Common myeloid progenitor, CD34-positive (primary cell): ENCODE measurements around the gene MEG3.
"Not testable (repeated sequence)": the region's sequence is repeated elsewhere in the genome, so short reads cannot be mapped to it uniquely, and the experiment has no call there.

Source experiments
- CTCF ChIA-PET: fragments of 350-600 bp; sonication (Branson Sonifier 250); formaldehyde crosslinking; loops from one replicate; lab custom pipeline; 2021; ENCODE audit warnings: antibody characterized with exemption; lab: Charles Lee
- POLR2A ChIA-PET: fragments of 350-600 bp; sonication (Branson Sonifier 250); formaldehyde crosslinking; loops from one replicate; lab custom pipeline; 2021; ENCODE audit warnings: antibody characterized with exemption; lab: Charles Lee
- DNase-seq, 3 donors: peaks; one replicate each; pipeline versions ENCODE4 v3.0.0 to v3.0.0-alpha.2; 2013
- H3K27ac ChIP-seq, 2 experiments: 1 replicate in 1 of 2; 2 replicates in 1 of 2; pipeline ENCODE4 v1.7.0; 2013; ENCODE audit warnings: inconsistent platforms in 2 of 2, low read length in 2 of 2, mild to moderate bottlenecking in 2 of 2, low read depth in 1 of 2, moderate library complexity in 1 of 2; ENCODE audit not compliant: severe bottlenecking in 2 of 2, insufficient read depth in 1 of 2, poor library complexity in 1 of 2
- H3K27me3 ChIP-seq, 5 experiments: replicated peaks in 2 of 5; 1 replicate in 3 of 5; 2 replicates in 2 of 5; pipeline versions ENCODE4 v1.6.1 to v1.7.0; 2013; ENCODE audit warnings: low read length in 4 of 5, mild to moderate bottlenecking in 2 of 5, moderate library complexity in 2 of 5, inconsistent platforms in 1 of 5; ENCODE audit not compliant: insufficient read depth in 5 of 5, control insufficient read depth in 4 of 5
- H3K36me3 ChIP-seq, 4 experiments: 1 replicate in 2 of 4; 2 replicates in 2 of 4; pipeline versions ENCODE4 v1.6.1 to v1.7.0; 2013; ENCODE audit warnings: low read length in 3 of 4, control low read depth in 1 of 4, mild to moderate bottlenecking in 1 of 4; ENCODE audit not compliant: control insufficient read depth in 4 of 4, insufficient read depth in 4 of 4
- H3K4me1 ChIP-seq, 4 experiments: 1 replicate in 3 of 4; 2 replicates in 1 of 4; pipeline versions ENCODE4 v1.6.1 to v1.7.1; 2013; ENCODE audit warnings: low read length in 3 of 4, mild to moderate bottlenecking in 3 of 4, control low read depth in 1 of 4, inconsistent platforms in 1 of 4, moderate library complexity in 1 of 4; ENCODE audit not compliant: control insufficient read depth in 4 of 4, insufficient read depth in 4 of 4; ENCODE audit errors: control extremely low read depth in 1 of 4
- H3K4me3 ChIP-seq, 7 experiments: 1 replicate in 4 of 7; 2 replicates in 3 of 7; pipeline versions ENCODE4 v1.5.1 to v1.7.0; 2013; ENCODE audit warnings: mild to moderate bottlenecking in 7 of 7, low read length in 6 of 7, moderate library complexity in 6 of 7, inconsistent platforms in 2 of 7, low read depth in 2 of 7, control low read depth in 1 of 7; ENCODE audit not compliant: insufficient read depth in 4 of 7, control insufficient read depth in 1 of 7; ENCODE audit errors: extremely low read depth in 1 of 7
- H3K9me3 ChIP-seq, 5 experiments: 1 replicate in 4 of 5; 2 replicates in 1 of 5; pipeline versions ENCODE4 v1.6.1 to v1.7.1; 2013; ENCODE audit warnings: low read length in 4 of 5, mild to moderate bottlenecking in 2 of 5, inconsistent platforms in 1 of 5, low read depth in 1 of 5, moderate library complexity in 1 of 5; ENCODE audit not compliant: control insufficient read depth in 4 of 5, insufficient read depth in 2 of 5; ENCODE audit errors: control extremely low read depth in 1 of 5
- WGBS: methylation state at CpG from one replicate; pipeline ENCODE4 v1.1.5; 2013; ENCODE audit not compliant: insufficient coverage; 5-methylcytosine and 5-hydroxymethylcytosine counted together

Gene MEG3

DNA sequence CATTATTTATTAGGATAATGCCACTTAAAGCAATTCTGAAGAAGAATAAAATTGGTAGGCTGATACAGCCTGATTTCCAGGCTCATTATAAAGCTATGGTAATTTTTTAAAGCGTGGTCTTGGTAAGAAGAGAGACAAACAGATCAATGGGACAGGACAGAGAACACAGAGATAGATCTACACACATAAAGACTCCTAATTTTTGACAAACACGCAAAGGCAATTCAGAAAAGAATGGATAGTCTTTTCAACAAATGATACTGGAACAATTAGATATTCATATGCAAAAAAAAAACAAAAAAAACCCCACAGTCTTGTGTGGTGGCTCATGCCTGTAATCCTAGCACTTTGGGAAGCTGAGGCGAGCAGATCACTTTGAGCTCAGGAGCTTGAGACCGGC lies 25.9 kb upstream of the MEG3 start:
- Histone ChIP-seq H3K27me3 (no peaks in the 10 kb centered on the region), H3K9me3 (no peaks in the 10 kb centered on the region), H3K36me3 (no peaks in the 10 kb centered on the region), H3K4me3 (no peak overlapping the region), H3K4me1 (no peaks in the 10 kb centered on the region), H3K27ac (no peak overlapping the region)
- ChIA-PET POLR2A (no interaction called here), CTCF (no interaction called here)
- no peak for DNase-seq
- WGBS, result 95% methylated on average over 2 of the region's 4 CpGs

- H3K9me3 ChIP-seq, POLR2A ChIA-PET, H3K4me1 ChIP-seq, H3K27ac ChIP-seq, H3K27me3 ChIP-seq, H3K36me3 ChIP-seq, H3K4me3 ChIP-seq, DNase-seq, CTCF ChIA-PET: not testable (repeated sequence)
- WGBS, result 99% methylated on average over 9 of the region's 9 CpGs
These were observed 24.5 kb upstream of the MEG3 start for GRCh38 chr14:100801433-100801832.

DNA sequence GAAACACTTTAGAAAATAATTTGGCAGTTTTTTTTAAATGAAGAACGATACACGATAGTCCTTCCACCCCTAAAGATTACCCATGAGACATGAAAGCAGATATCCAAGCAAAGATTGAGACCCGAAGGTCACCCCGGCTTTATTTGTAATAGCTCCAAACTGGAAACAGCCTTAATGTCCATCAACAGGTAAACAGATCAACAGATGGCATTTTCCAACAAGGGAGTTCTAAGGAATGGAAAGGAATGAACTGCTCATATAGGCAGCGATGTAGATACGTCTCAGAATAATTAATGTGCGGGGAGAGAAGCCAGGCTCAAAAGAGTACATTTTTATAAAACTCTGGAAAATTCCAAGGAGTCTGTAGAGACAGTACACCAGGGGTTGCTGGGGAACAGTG lies 23.7 kb upstream of the MEG3 start:
- CTCF ChIA-PET, result no interaction called here

GRCh38 chr14:100802766-100803165 lies 23.2 kb upstream of the MEG3 start:
- ChIA-PET POLR2A (no interaction called here), CTCF (interaction anchor here (1.2 kb wide), 1 partner anchor 35 kb away, joined by 3 read pairs; no protein-coding TSS in a partner anchor)
- peaks cover 0 to 6% (median 5%) of the 10 kb centered on the region in 5 experiments for H3K9me3 ChIP-seq
- DNase-seq, result no peak
- no peaks in the 10 kb centered on the region for H3K4me1 ChIP-seq
- 88% methylated on average over 1 of the region's 5 CpGs for WGBS
- no peak overlapping the region for H3K27ac ChIP-seq
- no peak overlapping the region for H3K4me3 ChIP-seq
- H3K27me3 ChIP-seq, result peaks cover 0 to 1% (median 0%) of the 10 kb centered on the region in 5 experiments
- no peaks in the 10 kb centered on the region for H3K36me3 ChIP-seq

More for the DNA sequence above, 23.7 kb upstream of the MEG3 start:
- H3K4me3 ChIP-seq, result no peak overlapping the region
- 94% methylated on average over 5 of the region's 7 CpGs for WGBS
- DNase-seq, result no peak
- no peaks in the 10 kb centered on the region for H3K27me3 ChIP-seq
- no peak overlapping the region for H3K27ac ChIP-seq
- POLR2A ChIA-PET, result no interaction called here
- no peaks in the 10 kb centered on the region for H3K36me3 ChIP-seq
- no peaks in the 10 kb centered on the region for H3K4me1 ChIP-seq
- H3K9me3 ChIP-seq, result no peaks in the 10 kb centered on the region

DNA sequence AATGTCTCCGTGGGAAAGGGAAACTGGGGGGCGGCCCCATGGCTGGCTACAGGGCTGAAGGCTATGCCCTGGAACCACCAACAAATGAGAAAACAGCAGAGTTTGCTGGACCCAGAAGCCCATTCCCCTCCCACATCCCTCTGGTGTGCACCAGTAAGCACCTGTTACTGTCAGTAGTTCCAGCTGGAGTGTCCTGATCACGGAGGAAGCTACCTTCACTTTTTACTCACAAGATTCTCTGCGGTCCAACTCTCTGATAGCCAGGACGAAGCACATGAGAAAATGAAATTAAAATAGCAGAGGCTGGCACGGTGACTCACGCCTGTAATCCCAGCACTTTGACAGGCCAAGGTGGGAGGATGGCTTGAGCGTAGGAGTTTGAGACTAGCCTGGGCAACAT lies 22.7 kb upstream of the MEG3 start:
- DNase-seq, result no peak
- ChIA-PET POLR2A (no interaction called here), CTCF (interaction anchor here (1.2 kb wide), 1 partner anchor 35 kb away, joined by 3 read pairs; no protein-coding TSS in a partner anchor)
- H3K36me3 ChIP-seq, result no peaks in the 10 kb centered on the region
- H3K27ac ChIP-seq, result no peak overlapping the region
- H3K27me3 ChIP-seq, result peaks cover 0 to 2% (median 0%) of the 10 kb centered on the region in 5 experiments
- no peak overlapping the region for H3K4me3 ChIP-seq
- WGBS, result 96% methylated on average over 3 of the region's 8 CpGs
- H3K9me3 ChIP-seq, result peaks cover 0 to 10% (median 10%) of the 10 kb centered on the region in 5 experiments
- no peaks in the 10 kb centered on the region for H3K4me1 ChIP-seq

DNA sequence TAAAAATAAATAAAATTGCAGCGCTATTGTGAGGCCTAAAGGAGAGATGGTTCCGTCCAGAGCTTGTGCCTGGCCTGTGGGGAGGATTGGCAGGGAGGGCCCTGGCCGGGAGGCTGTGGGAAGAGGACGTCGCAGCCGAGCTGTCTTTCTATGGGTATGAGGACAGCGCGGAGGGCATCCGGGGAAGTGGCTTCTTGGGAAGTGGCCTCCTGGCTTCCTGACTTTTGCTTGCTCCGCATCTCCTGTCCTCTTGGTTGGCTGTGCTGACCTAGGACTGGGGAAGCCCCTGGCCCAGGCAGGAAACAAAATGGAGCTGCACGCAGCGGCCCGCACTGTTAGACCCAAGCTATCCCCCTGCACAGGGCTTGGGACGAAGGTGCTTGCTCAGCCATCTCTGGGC lies 22.2 kb upstream of the MEG3 start:
- WGBS, result 95% methylated on average over 11 of the region's 14 CpGs
- H3K36me3 ChIP-seq, result no peaks in the 10 kb centered on the region
- POLR2A ChIA-PET, result no interaction called here
- H3K4me3 ChIP-seq, result no peak overlapping the region
- H3K4me1 ChIP-seq, result no peaks in the 10 kb centered on the region
- CTCF ChIA-PET, result interaction anchor here (1.2 kb wide), 1 partner anchor 34 kb away, joined by 3 read pairs; no protein-coding TSS in a partner anchor
- H3K9me3 ChIP-seq, result peaks cover 0 to 15% (median 14%) of the 10 kb centered on the region in 5 experiments
- no peak overlapping the region for H3K27ac ChIP-seq
- H3K27me3 ChIP-seq, result peaks cover 0 to 7% (median 0%) of the 10 kb centered on the region in 5 experiments
- no peak for DNase-seq

- H3K9me3 ChIP-seq, result peaks cover 0 to 20% (median 19%) of the 10 kb centered on the region in 5 experiments
- no peaks in the 10 kb centered on the region for H3K36me3 ChIP-seq
- ChIA-PET POLR2A (no interaction called here), CTCF (interaction anchor here (1.2 kb wide), 1 partner anchor 34 kb away, joined by 3 read pairs; no protein-coding TSS in a partner anchor)
- 100% methylated on average over 6 of the region's 13 CpGs for WGBS
- H3K27ac ChIP-seq, result no peak overlapping the region
- H3K27me3 ChIP-seq, result peaks cover 0 to 10% (median 0%) of the 10 kb centered on the region in 5 experiments
- no peak for DNase-seq
- no peak overlapping the region for H3K4me3 ChIP-seq
- no peaks in the 10 kb centered on the region for H3K4me1 ChIP-seq
These were observed 21.8 kb upstream of the MEG3 start for GRCh38 chr14:100804138-100804537.
